Hepatocyte (in vitro differentiated cells): Measurements from ENCODE around the gene STK39.

Experiments used
- EZH2 ChIP-seq: fragments of 200-600 bp; sonication (generic); IDR thresholded peaks from 2 replicates; pipeline ENCODE4 v1.6.1; 2016; ENCODE audit warnings: antibody characterized with exemption, mild to moderate bottlenecking, borderline replicate concordance
- EZH2phosphoT487 ChIP-seq: fragments of 200-600 bp; sonication (generic); IDR thresholded peaks from one replicate; pipeline ENCODE4 v1.6.1; 2018; ENCODE audit warnings: antibody characterized with exemption, mild to moderate bottlenecking, low read depth, moderate library complexity; ENCODE audit not compliant: unreplicated experiment, severe bottlenecking
- TF ChIP-seq, protein P1 (sequence below): fragments of 200-600 bp; sonication (generic); IDR thresholded peaks from 2 replicates; pipeline ENCODE4 v1.5.1; 2016; ENCODE audit warnings: antibody characterized with exemption, mild to moderate bottlenecking; ENCODE audit not compliant: poor library complexity

- TF ChIP-seq, protein P1, sequence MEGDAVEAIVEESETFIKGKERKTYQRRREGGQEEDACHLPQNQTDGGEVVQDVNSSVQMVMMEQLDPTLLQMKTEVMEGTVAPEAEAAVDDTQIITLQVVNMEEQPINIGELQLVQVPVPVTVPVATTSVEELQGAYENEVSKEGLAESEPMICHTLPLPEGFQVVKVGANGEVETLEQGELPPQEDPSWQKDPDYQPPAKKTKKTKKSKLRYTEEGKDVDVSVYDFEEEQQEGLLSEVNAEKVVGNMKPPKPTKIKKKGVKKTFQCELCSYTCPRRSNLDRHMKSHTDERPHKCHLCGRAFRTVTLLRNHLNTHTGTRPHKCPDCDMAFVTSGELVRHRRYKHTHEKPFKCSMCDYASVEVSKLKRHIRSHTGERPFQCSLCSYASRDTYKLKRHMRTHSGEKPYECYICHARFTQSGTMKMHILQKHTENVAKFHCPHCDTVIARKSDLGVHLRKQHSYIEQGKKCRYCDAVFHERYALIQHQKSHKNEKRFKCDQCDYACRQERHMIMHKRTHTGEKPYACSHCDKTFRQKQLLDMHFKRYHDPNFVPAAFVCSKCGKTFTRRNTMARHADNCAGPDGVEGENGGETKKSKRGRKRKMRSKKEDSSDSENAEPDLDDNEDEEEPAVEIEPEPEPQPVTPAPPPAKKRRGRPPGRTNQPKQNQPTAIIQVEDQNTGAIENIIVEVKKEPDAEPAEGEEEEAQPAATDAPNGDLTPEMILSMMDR = no peak
- TF ChIP-seq EZH2 (no peak), EZH2phosphoT487 (no peak)
Measured at GRCh38 chr2:168194784-168195522, 52.4 kb downstream of the STK39 start.
